HG02763 (cell line): ENCODE results near the gene SEMG1.

Experiments used
- ATAC-seq: cut with Tn5 transposase; IDR thresholded peaks from one replicate; pipeline ENCODE4 v1.9.1; 2021; ENCODE audit warnings: mild to moderate bottlenecking, moderate library complexity; ENCODE audit not compliant: unreplicated experiment

SEMG1 gene, protein sequence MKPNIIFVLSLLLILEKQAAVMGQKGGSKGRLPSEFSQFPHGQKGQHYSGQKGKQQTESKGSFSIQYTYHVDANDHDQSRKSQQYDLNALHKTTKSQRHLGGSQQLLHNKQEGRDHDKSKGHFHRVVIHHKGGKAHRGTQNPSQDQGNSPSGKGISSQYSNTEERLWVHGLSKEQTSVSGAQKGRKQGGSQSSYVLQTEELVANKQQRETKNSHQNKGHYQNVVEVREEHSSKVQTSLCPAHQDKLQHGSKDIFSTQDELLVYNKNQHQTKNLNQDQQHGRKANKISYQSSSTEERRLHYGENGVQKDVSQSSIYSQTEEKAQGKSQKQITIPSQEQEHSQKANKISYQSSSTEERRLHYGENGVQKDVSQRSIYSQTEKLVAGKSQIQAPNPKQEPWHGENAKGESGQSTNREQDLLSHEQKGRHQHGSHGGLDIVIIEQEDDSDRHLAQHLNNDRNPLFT

DNA sequence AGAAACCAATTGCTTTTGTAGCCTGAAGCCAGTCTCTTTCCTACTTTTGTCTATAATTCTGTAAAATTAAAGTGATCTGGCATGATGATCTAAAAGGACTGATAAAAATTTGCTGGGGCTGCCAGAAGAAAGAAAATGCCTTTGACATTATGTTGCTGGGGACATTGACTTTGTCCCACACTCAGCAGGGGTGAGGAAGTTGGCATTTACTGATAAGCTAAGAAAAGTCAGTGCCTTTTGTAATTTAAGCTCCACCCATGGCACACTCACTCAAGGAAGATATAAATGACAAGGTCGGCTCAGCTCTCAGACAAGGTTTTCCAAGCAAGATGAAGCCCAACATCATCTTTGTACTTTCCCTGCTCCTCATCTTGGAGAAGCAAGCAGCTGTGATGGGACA lies at the start of gene SEMG1:
Gene SEMG1 (plus strand): TSS at position 309 of the 400 bp plus-strand sequence. CDS start 21 bp downstream, at position 330.
- no peak for ATAC-seq

DNA sequence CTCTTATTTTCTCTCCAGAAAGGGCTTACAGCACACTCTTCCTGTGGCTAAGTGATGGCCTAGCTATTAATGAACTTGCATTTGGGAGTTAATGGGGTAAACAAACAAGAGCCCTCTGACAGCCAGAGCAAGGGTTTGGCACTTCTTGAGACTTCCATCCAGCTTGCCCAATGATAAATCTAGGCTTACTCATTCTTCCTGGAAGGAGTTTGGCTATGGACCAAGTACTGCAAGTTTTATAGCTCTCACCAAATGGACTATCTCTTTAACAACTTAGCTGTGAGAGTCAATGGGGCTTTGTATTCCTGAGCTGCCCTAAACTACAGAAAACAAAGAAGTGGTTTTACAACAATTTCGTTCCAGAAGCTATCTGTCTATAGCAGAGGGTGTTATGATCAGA lies 48.9 kb upstream of the SEMG1 start:
- ATAC-seq: no peak

DNA sequence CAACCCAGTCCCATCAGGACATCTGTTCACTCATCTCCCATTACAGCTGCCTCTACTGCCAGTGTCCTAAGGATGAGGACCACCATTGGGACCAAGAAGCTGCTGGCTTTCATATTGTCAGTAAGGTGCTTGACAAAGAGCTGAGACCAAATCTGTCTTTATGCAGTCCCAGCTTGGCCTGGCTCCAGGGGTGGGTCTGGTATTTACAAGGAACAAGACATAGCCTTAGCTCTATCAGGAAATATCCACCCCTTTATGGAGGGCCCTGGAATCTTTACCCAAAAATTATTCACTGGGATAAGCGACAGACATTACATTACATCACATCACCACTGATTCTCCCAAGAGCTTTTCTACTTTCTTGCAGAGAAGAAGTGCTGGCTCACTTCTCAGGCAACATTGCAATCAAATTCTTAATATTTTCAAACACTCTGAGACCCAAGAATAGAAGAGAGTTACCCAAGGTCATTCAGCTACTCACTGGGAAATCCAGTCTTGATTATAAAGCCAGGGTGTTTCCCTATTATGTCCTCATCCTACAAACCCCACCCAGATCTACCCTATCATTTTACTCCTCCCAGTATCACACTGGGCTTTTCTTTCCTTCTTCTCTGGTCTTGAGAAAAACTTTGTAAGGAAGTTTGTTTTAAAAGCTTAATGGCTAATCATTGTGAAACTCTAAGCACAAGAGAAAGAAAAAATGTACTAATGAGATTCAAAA lies 43.6 kb upstream of the SEMG1 start:
- ATAC-seq: no peak

DNA sequence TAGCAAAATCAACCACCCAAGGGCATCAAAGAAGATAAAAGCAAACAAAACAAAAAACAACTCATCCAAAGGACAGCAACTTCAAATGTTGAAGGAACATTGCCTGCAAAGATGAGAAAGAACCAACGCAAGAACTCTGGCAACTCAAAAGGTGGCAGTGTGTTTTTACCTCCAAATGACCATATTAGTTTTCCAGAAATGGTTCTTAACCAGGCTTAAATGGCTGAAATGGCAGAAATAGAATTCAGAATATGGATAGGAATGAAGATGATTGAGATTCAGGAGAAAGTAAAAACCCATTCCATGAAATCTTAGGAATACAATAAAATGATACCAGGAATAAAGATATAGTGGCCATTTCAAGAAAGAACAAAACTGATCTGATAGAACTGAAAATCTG lies 41.9 kb upstream of the SEMG1 start:
- no peak for ATAC-seq

DNA sequence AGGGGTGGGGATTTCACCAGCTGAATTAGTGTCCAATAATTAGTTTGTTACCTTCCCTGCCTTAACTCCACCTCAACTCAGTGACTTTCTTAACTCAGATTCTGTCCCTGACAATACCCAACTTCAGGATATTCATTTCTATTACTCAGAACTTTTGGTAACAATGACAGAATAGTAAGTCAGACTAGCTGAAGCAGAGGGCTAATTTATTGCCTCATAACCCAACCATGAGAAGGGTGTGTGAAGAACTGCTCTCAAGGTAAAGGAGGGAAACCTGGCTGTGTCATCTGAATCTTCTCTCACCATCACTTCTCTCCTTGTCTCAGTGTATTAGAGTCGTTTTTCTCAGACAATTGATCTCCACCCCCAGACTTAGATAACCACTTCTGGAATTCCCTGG lies 33.3 kb upstream of the SEMG1 start:
- ATAC-seq: no peak

DNA sequence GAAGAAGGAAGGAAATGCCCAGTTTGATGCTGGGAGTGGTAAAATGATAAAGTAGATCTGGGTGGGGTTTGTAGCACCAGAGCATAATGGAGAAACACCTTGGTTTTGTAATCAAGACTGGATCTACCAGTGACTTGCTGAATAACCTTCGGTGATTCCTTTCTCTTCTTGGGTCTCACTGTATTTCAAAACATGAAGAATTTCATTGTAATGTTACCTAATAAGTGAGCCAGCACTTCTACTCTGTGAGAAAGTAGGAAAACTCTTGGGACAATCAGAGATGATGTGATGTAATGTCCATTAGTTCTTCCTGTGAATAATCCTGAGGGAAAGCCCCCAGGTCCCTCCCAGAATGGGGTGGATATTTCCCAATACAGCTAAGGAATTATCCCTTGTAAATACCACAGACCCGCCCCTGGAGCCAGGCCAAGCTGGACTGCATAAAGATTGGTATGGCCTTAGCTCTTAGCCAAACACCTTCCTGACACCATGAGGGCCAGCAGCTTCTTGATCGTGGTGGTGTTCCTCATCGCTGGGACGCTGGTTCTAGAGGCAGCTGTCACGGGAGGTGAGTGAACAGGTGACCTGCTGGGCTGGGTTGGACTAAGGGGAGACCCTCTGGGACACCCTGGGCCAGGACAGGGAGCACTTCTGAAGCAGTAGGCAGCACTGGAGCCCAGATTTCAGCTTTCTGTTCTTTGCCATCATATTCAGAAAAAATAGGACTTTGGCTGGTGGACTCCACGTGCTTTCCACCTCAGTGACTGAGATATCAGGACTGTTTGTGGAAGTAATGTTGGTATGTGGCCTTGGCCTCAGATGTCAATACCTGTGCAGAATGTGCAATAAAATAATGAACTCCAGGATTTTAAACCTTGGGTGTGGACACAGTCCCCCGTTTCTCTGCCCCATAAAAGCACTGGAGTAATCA lies 32.1 kb upstream of the SEMG1 start, which contains the start of gene PI3:
Gene PI3 (plus strand): TSS at position 469 of the 931 bp plus-strand sequence. CDS start 21 bp downstream, at position 490.
- ATAC-seq: no peak

DNA sequence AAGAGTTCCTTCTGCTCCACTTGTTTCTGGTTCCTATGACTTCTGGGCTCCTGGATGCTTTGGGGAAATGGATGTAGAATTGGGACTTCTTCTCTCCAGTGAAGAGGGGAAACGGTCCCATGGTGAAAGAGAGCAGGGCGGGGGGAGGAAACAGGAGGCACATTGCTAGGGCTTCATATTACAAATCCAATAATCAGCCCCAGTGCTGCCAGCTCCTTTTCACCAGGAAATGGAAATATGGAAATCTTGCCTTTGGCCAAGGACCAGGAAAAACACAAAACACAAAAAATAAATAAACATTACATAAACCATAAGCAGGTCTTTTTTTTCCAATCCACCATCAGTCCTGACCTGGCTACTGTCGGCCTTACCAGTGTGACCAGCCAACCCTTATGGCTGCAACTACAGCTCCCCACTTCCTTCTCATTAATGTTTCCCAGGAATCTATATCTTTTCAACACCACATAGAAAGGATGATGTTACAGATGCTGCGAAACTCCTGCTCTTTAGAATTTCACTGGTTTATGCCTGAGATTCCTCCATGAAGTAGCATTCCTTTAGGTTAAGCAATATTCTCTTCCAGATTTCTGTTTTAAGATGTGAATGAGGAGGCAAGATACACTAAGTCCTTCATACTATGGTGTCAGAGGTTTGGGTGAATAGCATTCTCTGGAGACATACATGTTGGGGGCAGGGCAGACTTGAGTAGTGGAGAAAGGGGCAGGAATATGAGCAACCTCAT lies 30.1 kb upstream of the SEMG1 start:
- no peak for ATAC-seq

DNA sequence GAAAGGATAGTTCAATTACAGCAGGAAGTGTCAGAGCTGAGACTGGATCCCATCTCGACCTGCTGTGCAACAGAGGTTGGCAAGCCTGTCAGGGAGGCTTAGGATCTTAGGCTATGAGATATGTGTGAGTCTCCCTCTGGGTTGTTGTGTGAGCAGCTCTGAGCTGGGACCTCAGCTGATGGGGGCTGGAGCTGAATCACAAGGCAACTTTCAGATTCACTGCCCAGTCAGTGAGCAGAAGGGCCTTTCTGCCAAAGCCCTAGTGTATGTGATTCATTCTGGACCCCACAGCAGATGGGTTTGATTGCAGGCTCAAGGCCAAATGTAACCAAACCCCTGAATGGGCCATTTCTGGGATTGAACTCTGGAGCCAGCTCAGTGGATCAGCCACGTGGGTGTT lies 27.7 kb upstream of the SEMG1 start:
- ATAC-seq: no peak

DNA sequence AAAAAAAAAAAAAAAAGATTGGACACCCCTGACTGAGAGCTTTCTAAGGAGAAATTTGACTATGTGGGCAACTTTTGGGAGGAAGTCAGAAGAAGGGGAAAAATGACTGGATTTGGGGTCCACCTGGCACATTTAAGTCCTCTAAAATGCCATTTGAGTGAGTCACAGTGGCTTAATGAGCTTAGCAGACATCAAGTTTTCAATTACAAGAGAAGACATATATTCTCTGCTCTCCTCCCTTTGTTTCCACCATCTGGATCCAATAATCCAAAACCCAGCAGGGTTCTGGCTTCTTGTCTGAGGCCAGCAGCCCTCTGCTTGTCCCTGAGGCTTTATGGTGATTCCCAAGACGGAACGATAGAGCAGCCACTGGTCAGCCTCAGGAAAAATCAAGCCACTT lies 25.2 kb upstream of the SEMG1 start:
- ATAC-seq: no peak

DNA sequence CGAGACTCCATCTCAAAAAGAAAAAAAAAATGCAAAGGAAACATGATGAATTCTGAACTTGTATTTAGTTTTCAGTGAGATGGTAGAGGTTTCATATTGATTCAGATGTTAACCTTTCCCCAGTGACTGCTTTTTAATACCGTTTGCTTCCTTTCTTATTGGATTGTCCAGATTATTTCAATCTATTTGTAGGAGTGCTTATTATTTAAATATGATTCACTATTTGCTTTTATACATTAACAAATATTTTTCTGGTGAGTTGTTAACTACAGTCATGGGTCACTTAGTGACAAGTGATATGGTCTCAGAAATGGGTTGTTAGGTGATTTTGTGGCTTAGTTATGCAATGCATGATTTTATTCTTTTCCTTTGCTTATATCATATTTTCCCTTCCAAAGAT lies 23.7 kb upstream of the SEMG1 start:
- no peak for ATAC-seq

DNA sequence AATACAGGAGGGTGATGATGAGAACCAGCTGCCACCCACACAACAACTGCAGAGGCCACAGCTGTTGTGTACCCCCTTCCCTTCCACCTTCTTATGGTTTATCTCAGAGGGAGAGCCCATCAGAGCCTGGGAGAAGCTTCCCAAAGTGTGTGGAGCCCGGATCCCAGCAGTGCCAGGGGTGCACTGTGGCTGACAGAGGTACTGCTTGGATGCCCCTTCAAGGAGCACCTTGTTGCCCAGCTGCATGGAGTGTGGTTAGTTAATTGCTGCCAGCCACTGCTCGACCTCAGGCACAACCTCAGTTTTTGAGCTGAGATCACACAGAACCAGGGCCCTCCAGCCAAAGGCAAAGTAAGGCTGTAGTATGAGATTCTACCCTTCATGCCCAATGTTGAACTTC lies 19.1 kb upstream of the SEMG1 start:
- no peak for ATAC-seq

DNA sequence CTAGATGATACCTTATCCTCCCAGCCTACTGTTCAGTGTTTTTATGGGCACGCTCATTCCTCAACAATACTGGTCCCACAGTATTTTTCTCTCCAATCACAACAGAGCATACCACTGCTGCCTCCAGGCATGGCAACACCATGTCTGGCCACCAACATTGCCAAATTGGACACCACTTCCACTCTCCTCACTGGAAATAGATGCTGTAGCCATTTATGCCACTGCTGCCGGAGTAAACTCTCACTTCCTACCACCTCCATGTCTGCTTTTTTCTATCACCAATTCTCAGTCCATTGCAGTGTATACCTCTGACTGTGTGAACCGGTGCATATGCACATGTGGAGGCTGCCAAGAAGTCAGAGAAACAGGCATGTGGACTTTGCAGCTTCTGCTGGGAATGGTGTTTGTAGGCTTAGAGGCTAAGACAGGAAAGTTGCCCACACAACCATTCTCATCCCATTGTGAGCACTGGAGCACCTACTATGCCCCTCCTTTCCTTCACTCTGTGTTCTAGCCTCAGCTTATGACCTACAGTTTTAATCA lies 17.7 kb upstream of the SEMG1 start:
- no peak for ATAC-seq

DNA sequence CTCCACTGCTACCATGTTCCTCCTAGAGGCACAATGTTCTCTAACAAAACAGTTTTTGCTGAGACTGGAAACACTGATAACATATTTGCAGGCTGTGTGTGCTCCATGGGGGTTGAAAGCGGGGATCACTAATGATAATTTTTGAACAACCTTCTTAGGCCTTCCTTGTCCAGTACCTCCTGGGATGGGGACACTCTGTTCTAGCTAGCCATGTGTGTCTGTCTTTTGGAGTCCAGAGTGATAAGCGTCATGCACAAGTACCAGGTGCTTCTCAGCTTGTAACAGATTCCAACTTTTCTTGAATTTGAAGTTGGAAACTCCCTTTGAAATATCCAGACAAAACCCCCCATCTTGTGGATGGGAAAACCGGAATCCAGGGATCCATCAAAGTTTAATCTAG lies 17.0 kb upstream of the SEMG1 start:
- ATAC-seq: no peak

DNA sequence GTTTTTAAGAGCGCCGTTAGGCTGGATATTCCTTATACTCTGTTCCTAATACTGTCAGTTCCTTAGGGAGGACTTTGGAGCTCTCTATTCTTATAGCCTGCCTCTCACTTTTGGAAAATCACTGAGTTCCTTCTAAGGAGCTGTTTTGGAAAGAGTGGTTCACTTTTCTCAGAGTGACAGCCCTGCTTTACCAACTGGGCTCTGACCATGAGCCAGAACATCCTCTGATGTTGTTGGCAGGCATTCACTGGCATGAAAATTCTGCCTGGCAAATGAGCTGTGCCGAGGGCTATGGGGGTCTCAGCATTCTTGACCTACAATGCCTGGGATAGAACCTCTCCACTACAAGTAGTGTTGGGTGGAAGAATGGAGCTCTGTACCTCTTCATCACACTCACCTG lies 14.9 kb upstream of the SEMG1 start:
- ATAC-seq: no peak

DNA sequence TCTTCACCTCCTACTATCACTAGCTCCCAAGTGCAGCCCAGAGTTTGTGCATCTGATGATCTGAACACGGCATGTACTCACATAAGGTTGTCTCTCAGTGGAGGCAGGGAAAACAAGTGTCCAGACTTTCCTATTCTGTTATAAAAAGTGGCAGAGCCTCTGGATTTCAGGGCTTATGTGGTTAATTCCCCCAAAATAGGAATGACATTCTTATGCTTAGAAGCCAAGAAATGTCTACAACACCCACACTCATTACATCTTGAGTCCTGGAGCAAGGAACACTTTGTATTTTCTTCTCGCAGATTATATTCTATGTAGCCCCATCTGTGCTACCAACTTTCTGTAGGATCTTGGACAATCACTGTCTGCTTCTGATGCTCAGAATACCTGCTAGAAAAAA lies 13.5 kb upstream of the SEMG1 start:
- ATAC-seq: no peak

DNA sequence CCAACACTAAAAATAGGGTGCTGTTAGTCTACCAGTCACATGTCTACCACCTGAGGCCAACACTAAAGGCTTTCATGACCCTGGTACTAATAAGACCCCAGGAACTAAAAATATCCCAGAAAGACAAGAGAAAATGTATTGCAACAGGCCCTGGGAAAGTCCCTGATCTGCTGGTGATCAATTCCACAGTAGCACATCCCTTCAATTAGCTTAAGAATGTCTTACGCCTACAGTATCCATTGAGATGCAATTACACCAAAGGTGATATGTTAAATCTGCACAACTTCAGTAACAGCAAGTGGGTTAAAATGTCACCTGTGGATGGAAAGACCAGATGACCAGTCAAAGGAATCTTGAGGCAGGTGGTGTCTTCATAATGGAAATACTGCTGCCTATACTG lies 3.1 kb downstream of the SEMG1 start:
- no peak for ATAC-seq

DNA sequence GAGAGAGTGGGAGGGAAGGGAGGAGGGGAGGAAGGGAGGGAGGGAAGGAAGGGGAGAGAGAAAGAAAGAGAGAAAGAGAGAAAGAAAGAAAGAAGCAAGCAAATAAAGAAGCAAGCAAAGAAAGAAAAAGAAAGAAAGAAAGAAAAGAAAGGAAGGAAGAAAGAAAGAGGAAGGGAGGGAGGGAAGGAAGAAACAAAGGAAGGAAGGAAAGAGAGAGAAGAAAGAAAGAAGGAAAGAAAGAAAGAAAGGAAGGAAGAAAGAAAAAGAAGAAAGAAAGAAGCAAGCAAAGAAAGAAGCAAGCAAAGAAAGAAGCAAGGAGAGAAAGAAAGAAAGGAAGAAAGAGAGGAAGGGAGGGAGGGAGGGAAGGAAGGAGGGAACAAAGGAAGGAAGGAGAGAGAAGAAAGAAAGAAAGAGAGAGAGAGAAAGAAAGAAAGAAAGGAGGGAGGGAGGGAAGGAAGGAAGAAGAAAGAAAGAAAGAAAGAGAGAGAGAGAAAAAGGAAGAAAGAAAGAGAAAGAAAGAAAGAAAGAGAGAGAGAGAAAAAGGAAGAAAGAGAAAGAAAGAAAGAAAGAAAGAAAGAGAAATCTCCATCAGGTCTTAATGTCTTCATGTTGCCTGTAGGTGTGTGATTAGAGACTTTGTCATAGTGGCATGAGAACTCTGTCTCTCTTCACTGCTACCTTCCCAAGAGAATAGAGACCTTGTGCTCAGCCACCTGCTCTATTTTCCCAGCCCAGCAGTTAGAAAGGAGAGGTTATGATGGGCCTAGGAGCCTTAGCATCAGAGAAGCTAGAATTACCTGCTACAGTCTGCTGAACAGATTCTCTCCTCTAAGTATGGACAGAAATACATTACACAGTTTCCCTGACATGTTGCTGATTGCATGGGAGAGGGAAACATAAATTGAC lies 5.0 kb downstream of the SEMG1 start:
- no peak for ATAC-seq

DNA sequence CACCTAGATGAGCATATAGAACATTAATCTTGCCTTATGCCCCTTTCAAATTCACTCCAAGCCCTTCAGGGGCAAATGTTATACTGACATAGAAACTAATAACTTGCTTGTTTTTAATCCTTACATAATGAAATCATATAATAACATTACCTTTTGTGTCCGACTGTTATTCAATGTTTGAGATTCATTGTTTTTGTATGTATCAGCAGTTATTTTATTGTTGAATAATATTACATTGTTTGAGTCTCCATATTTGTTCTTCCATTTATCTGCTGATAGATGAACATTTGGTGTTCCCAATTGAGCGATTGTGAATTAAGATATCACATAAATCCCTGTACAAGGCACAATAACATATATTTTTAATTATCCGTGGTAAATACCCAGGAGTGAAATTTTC lies 6.0 kb downstream of the SEMG1 start:
- no peak for ATAC-seq

DNA sequence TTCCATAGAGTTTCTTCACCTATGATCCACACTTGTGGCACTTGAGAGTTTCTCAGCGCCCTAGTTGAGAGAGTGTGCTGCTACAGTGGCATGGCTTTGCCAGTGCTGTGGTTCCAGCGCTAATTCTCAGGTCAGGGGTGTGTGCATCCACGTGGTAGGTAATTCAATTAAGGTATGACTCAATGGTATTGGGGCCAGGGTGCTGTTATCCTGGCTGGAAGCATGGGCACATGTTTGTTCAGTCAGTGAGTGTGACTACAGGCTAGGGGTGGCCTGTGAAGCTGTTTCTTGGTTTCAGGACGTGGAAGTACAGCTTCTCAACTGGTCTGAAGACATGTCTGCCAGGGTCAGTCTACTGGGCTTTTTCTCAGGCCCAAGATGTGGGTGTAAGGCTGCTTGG lies 11.3 kb downstream of the SEMG1 start:
- no peak for ATAC-seq
